ENCODE data around the gene NUP210. TPM values are rescaled to one million over a fixed set of nuclear protein-coding genes. Genes with fewer than 3 reads are reported as not detected.

The NUP210 gene
- total RNA-seq, 2 experiments from 2014 or later: 127 to 131 TPM

- no peaks in the 10 kb centered on the region for H3K9me3 Mint-ChIP-seq
- H3K36me3 Mint-ChIP-seq: peaks cover 32% of the 10 kb centered on the region
- peak overlapping the region; percentile 100 for H3K27ac Mint-ChIP-seq
- H3K4me1 Mint-ChIP-seq: peaks cover 57% of the 10 kb centered on the region
- H3K4me3 Mint-ChIP-seq: peak overlapping the region; percentile 90
- peaks cover 3% of the 10 kb centered on the region for H3K27me3 Mint-ChIP-seq
- peak; percentile 84 for DNase-seq
These were observed 976 bp upstream of the NUP210 start for GRCh38 chr3:13420831-13421765.

GRCh38 chr3:13419505-13420044, 547 bp downstream of the NUP210 start:
- H3K9me3 Mint-ChIP-seq: no peaks in the 10 kb centered on the region
- peaks cover 3% of the 10 kb centered on the region for H3K27me3 Mint-ChIP-seq
- peak; percentile 71 for DNase-seq
- H3K36me3 Mint-ChIP-seq: peaks cover 39% of the 10 kb centered on the region
- H3K4me3 Mint-ChIP-seq: peak overlapping the region; percentile 93
- H3K27ac Mint-ChIP-seq: peak overlapping the region; percentile 96
- H3K4me1 Mint-ChIP-seq: peaks cover 58% of the 10 kb centered on the region

DNA sequence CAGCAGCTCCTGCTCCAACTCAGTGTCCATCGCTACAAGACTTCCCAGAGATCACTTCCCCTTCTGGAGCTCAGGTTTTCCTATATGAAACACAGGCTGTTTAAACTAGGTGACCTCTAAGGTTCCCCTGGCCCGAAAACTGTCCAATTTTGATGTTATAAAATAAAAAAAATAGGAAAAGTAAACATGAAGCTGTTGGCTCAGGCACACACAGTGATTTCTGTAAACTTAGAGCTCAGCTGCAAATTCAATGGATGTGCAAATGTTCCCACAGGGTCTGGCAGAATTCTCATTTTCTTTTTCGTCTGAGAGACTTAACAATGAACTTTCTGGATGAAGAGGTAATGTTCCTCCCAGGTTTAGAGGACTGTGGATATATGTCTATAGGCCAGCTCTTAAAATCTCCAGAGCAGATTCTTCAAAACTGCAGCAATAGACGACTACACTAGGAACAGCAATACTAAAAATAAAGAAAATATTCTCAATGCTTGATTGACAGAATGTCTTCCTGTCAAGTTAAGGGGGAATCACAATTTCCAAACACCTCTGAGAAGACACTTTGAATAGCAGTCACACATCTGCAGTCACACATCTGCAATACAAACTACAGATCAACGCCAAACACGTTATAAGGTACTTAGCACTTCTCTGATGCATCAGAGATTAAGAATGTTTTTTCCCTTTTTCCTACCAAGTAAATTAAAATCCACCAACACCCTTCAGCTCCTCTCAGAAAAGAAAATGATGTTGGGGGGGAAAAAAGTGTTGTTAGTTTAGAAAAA, 2.8 kb downstream of the NUP210 start:
- Mint-ChIP-seq H3K4me3 (peak overlapping the region; percentile 93), H3K9me3 (no peaks in the 10 kb centered on the region), H3K27me3 (peaks cover 3% of the 10 kb centered on the region), H3K27ac (peak overlapping the region; percentile 96), H3K4me1 (peaks cover 67% of the 10 kb centered on the region), H3K36me3 (peaks cover 52% of the 10 kb centered on the region)
- DNase-seq: no peak

- Mint-ChIP-seq H3K9me3 (no peaks in the 10 kb centered on the region), H3K4me3 (peak overlapping the region; percentile 93), H3K4me1 (peaks cover 56% of the 10 kb centered on the region), H3K27me3 (peaks cover 3% of the 10 kb centered on the region), H3K27ac (peak overlapping the region; percentile 90), H3K36me3 (peaks cover 56% of the 10 kb centered on the region)
- DNase-seq: no peak
These were observed 3.9 kb downstream of the NUP210 start for GRCh38 chr3:13415997-13416793.

DNA sequence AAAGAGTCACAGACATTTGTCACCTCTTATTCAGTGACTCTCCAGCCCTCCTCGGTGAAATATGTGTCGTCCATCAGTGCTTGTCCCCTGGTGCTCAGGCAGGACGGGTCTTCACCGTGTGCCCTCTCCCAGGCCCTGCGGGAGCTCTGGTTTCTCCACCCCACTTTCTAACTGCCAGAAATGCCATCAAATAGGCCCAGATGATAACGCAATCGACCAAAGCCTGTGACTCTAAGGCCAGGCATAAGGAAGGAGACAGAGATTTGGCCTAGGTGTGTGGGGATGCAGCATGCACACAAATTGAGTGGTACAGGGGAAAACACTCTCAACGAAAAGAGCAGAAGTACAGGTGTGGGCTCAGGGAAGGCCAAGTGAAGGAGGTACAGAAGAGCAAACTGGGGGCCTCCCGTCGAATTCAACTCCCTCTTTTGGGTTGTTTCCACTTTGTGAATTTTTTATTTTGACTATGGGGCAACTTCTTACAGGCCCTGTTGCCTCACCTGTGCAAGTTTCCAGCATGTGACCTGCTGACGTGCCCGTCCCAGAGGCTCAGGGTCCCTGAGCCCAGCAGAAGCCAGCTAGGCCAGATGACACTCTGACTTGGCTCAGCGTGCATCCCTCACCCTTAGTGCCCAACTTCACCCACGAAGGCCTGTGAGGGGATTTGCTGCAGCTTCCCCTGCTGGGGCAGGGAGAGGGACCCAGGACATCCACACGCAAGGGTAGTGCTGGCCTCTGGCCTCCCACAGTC, 4.7 kb downstream of the NUP210 start:
- Mint-ChIP-seq H3K4me1 (peaks cover 49% of the 10 kb centered on the region), H3K9me3 (no peaks in the 10 kb centered on the region), H3K36me3 (peaks cover 55% of the 10 kb centered on the region), H3K27ac (peak overlapping the region; percentile 90), H3K4me3 (peak overlapping the region; percentile 93), H3K27me3 (no peaks in the 10 kb centered on the region)
- DNase-seq: no peak

GRCh38 chr3:13414040-13414729, 5.9 kb downstream of the NUP210 start:
- peak overlapping the region; percentile 90 for H3K27ac Mint-ChIP-seq
- peaks cover 49% of the 10 kb centered on the region for H3K4me1 Mint-ChIP-seq
- H3K4me3 Mint-ChIP-seq: peak overlapping the region; percentile 93
- peak; percentile 74 for DNase-seq
- H3K27me3 Mint-ChIP-seq: no peaks in the 10 kb centered on the region
- peaks cover 63% of the 10 kb centered on the region for H3K36me3 Mint-ChIP-seq
- peaks cover under 1% of the 10 kb centered on the region for H3K9me3 Mint-ChIP-seq

DNA sequence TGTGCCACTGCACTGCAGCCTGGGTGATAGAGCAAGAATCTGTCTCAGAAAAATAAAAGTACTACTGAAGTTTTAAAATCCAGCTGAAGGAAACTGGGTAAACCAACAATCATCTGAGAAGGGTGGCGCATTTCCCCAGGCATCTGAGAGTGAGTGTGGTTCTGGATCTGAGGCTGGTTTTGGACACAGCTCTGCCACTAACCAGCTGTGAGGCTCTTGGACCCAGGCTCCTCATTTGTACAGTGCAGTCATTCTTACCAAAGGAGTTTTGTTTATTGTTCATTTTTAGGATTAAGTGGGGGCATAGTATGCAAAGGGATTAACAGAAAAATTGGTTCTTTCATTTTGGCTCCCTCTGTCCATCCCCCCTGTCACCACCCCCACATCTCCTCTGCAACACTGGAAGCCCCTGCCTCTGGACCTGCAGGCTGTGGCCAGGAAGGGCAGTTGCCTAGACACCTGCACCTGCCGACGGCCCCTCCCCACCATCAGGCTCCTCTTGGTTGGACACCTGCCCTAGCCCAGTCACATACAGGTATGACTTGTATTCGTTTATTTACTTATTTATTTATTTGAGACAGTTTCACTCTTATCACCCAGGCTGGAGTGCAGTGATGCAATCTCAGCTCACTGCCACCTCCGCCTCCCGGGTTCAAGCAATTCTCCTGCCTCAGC, 8.8 kb downstream of the NUP210 start:
- DNase-seq: no peak
- no peak overlapping the region for H3K27ac Mint-ChIP-seq
- H3K4me3 Mint-ChIP-seq: no peak overlapping the region
- no peaks in the 10 kb centered on the region for H3K27me3 Mint-ChIP-seq
- peaks cover 9% of the 10 kb centered on the region for H3K9me3 Mint-ChIP-seq
- peaks cover 44% of the 10 kb centered on the region for H3K4me1 Mint-ChIP-seq
- H3K36me3 Mint-ChIP-seq: peaks cover 53% of the 10 kb centered on the region

DNA sequence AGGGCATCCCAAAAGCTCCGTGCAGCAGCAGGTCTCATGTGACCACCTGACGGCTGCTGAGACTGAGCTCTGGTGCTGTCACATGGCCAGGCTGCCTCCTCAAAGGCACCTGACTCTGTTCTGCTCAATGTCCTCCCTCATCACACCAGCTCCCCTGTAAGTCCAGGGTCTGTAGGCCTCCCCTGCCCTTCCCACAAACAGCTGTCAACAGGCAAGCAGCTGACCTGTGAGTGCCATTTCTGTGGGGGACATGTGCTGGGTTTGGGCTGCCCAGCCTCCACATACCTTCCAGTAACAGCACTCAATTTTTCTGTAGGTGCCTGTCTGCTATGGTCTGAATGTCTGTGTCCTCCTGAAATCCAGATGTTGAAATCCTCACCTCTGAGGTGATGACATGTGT, 11.2 kb downstream of the NUP210 start:
- Mint-ChIP-seq H3K27ac (no peak overlapping the region), H3K4me3 (no peak overlapping the region), H3K9me3 (peaks cover 9% of the 10 kb centered on the region), H3K4me1 (peaks cover 29% of the 10 kb centered on the region), H3K27me3 (no peaks in the 10 kb centered on the region), H3K36me3 (peaks cover 53% of the 10 kb centered on the region)
- no peak for DNase-seq

DNA sequence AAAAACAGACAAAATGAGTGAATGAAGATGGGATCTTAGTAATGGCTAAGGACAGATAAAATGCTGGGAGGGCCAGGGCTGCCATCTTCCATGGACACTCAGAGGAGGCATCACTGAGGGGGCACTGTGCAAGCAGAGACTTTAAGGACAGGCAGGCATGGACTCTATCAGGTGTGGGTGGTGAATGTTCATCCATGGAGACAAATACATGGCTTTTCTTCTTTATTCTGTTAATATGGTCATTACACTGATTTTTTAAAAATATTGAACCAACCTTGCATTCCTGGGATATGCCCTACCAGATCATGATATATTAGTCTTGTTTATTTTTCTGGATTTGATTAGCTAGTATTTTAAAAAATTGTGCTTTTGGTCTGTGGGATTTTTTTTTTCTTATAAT, 12.2 kb downstream of the NUP210 start:
- Mint-ChIP-seq H3K9me3 (peaks cover 10% of the 10 kb centered on the region), H3K27ac (no peak overlapping the region), H3K36me3 (peaks cover 55% of the 10 kb centered on the region), H3K4me3 (no peak overlapping the region), H3K27me3 (no peaks in the 10 kb centered on the region), H3K4me1 (peaks cover 25% of the 10 kb centered on the region)
- no peak for DNase-seq

DNA sequence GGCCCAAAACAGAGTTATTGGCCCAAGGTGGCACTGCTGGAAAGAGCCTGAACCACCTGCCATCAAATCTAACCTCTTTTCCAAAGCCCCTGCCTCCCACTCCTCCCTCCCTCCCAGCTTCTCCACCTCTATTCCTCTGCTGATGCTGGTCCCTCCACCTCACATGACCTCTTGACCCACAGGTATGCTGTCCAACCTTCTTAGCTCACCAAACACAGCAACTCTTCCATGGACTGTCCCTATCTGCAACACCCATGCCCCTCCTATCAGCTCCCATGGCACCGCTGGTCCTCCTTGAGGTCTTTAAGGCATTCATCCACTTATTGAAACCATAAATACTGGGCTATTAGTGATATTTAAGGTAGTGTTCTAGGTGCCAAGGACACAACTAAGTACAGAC, 12.6 kb downstream of the NUP210 start:
- Mint-ChIP-seq H3K4me3 (no peak overlapping the region), H3K27me3 (no peaks in the 10 kb centered on the region), H3K9me3 (peaks cover 10% of the 10 kb centered on the region), H3K36me3 (peaks cover 55% of the 10 kb centered on the region), H3K27ac (no peak overlapping the region), H3K4me1 (peaks cover 29% of the 10 kb centered on the region)
- no peak for DNase-seq

DNA sequence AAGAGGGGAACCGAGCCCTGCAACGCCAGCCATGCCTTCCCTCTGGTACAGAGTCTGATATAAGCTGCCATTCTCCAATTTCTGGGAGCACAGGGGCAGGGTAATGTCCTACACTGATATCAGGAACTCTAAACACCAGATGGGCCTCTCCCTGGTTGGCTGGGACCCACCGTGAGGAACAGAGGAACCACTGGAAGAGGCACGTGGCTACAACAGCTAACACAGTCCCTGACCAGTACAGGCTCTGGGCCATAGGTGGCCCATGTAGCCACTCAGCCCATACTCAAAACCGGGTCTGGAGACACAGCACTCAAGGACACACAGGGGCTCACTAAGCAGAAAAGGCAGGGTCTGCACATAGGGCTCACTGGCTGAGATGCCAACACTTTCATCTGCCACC, 13.9 kb downstream of the NUP210 start:
- Mint-ChIP-seq H3K27ac (no peak overlapping the region), H3K4me3 (no peak overlapping the region), H3K4me1 (peaks cover 37% of the 10 kb centered on the region), H3K9me3 (peaks cover 10% of the 10 kb centered on the region), H3K27me3 (no peaks in the 10 kb centered on the region), H3K36me3 (peaks cover 51% of the 10 kb centered on the region)
- no peak for DNase-seq

DNA sequence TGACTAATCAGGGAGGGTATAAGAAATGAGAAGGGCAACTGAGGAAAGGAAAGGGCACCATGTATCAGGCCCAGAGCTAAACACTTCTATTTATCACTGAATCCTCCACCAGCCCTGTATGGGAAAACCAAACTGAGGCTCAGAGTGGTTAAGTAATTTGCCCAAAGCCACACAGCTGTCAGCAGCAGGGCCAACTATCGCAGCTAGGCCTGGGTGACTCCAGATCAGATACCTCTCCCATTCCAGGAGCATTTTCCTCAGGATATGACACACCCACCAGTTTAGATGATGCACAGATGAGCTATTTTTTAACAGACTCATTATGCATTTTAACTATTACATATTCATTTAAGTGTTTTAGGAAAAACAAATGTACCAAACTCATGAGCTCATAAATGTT, 14.5 kb downstream of the NUP210 start:
- peaks cover 10% of the 10 kb centered on the region for H3K9me3 Mint-ChIP-seq
- DNase-seq: no peak
- H3K27ac Mint-ChIP-seq: no peak overlapping the region
- H3K36me3 Mint-ChIP-seq: peaks cover 50% of the 10 kb centered on the region
- no peaks in the 10 kb centered on the region for H3K27me3 Mint-ChIP-seq
- no peak overlapping the region for H3K4me3 Mint-ChIP-seq
- peaks cover 37% of the 10 kb centered on the region for H3K4me1 Mint-ChIP-seq

Data from activated naive CD8-positive, alpha-beta T cell treated with anti-CD3 and anti-CD28 coated beads for 36 hours (primary cell).